Measurements from ENCODE around the gene REEP2.
"Not testable (repeated sequence)": the region's sequence is repeated elsewhere in the genome, so short reads cannot be mapped to it uniquely, and the experiment has no call there.

The REEP2 gene

DNA sequence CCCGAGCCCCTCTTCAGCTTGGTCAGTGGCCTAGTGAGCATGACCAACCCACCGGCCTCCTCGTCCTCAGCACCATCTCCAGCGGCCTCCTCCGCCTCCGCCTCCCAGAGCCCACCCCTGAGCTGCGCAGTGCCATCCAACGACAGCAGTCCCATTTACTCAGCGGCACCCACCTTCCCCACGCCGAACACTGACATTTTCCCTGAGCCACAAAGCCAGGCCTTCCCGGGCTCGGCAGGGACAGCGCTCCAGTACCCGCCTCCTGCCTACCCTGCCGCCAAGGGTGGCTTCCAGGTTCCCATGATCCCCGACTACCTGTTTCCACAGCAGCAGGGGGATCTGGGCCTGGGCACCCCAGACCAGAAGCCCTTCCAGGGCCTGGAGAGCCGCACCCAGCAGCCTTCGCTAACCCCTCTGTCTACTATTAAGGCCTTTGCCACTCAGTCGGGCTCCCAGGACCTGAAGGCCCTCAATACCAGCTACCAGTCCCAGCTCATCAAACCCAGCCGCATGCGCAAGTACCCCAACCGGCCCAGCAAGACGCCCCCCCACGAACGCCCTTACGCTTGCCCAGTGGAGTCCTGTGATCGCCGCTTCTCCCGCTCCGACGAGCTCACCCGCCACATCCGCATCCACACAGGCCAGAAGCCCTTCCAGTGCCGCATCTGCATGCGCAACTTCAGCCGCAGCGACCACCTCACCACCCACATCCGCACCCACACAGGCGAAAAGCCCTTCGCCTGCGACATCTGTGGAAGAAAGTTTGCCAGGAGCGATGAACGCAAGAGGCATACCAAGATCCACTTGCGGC is 28.2 kb downstream of the REEP2 start:
- H3K4me3 Mint-ChIP-seq, result peak overlapping the region; percentile 85
- no peaks in the 10 kb centered on the region for H3K9me3 Mint-ChIP-seq
- no peaks in the 10 kb centered on the region for H3K27me3 Mint-ChIP-seq
- peak overlapping the region; percentile 86 for H3K27ac Mint-ChIP-seq
- H3K36me3 Mint-ChIP-seq (ENCODE audit: low read depth), result peaks cover 33% of the 10 kb centered on the region
- DNase-seq, result no peak
- H3K4me1 Mint-ChIP-seq (ENCODE audit: low read depth), result peaks cover 30% of the 10 kb centered on the region

DNA sequence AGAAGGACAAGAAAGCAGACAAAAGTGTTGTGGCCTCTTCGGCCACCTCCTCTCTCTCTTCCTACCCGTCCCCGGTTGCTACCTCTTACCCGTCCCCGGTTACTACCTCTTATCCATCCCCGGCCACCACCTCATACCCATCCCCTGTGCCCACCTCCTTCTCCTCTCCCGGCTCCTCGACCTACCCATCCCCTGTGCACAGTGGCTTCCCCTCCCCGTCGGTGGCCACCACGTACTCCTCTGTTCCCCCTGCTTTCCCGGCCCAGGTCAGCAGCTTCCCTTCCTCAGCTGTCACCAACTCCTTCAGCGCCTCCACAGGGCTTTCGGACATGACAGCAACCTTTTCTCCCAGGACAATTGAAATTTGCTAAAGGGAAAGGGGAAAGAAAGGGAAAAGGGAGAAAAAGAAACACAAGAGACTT is 28.9 kb downstream of the REEP2 start:
- Mint-ChIP-seq H3K27me3 (no peaks in the 10 kb centered on the region), H3K4me1 (ENCODE audit: low read depth) (peaks cover 30% of the 10 kb centered on the region), H3K9me3 (no peaks in the 10 kb centered on the region), H3K4me3 (peak overlapping the region; percentile 85), H3K36me3 (ENCODE audit: low read depth) (peaks cover 33% of the 10 kb centered on the region), H3K27ac (peak overlapping the region; percentile 86)
- DNase-seq, result no peak

DNA sequence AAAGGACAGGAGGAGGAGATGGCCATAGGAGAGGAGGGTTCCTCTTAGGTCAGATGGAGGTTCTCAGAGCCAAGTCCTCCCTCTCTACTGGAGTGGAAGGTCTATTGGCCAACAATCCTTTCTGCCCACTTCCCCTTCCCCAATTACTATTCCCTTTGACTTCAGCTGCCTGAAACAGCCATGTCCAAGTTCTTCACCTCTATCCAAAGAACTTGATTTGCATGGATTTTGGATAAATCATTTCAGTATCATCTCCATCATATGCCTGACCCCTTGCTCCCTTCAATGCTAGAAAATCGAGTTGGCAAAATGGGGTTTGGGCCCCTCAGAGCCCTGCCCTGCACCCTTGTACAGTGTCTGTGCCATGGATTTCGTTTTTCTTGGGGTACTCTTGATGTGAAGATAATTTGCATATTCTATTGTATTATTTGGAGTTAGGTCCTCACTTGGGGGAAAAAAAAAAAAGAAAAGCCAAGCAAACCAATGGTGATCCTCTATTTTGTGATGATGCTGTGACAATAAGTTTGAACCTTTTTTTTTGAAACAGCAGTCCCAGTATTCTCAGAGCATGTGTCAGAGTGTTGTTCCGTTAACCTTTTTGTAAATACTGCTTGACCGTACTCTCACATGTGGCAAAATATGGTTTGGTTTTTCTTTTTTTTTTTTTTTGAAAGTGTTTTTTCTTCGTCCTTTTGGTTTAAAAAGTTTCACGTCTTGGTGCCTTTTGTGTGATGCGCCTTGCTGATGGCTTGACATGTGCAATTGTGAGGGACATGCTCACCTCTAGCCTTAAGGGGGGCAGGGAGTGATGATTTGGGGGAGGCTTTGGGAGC is 29.5 kb downstream of the REEP2 start:
- Mint-ChIP-seq H3K4me3 (peak overlapping the region; percentile 85), H3K4me1 (ENCODE audit: low read depth) (peaks cover 29% of the 10 kb centered on the region), H3K9me3 (no peaks in the 10 kb centered on the region), H3K27ac (peak overlapping the region; percentile 86), H3K27me3 (no peaks in the 10 kb centered on the region), H3K36me3 (ENCODE audit: low read depth) (peaks cover 33% of the 10 kb centered on the region)
- DNase-seq, result no peak

DNA sequence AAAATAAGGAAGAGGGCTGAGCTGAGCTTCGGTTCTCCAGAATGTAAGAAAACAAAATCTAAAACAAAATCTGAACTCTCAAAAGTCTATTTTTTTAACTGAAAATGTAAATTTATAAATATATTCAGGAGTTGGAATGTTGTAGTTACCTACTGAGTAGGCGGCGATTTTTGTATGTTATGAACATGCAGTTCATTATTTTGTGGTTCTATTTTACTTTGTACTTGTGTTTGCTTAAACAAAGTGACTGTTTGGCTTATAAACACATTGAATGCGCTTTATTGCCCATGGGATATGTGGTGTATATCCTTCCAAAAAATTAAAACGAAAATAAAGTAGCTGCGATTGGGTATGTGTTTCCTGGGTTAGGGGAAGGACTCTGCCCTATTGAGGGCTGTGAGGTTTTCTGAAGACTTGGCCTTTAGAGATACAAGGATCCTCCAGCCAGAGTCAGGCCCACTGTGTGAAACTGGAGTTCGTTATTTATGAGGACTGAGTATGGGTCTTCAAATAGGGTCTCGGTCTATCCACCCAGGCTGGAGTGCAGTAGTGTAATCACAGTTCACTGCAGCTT is 30.2 kb downstream of the REEP2 start:
- peaks cover 25% of the 10 kb centered on the region for H3K4me1 Mint-ChIP-seq (ENCODE audit: low read depth)
- H3K4me3 Mint-ChIP-seq, result peak overlapping the region; percentile 49
- H3K27me3 Mint-ChIP-seq, result no peaks in the 10 kb centered on the region
- H3K27ac Mint-ChIP-seq, result peak overlapping the region; percentile 53
- DNase-seq, result no peak
- H3K36me3 Mint-ChIP-seq (ENCODE audit: low read depth), result peaks cover 33% of the 10 kb centered on the region
- H3K9me3 Mint-ChIP-seq, result no peaks in the 10 kb centered on the region

DNA sequence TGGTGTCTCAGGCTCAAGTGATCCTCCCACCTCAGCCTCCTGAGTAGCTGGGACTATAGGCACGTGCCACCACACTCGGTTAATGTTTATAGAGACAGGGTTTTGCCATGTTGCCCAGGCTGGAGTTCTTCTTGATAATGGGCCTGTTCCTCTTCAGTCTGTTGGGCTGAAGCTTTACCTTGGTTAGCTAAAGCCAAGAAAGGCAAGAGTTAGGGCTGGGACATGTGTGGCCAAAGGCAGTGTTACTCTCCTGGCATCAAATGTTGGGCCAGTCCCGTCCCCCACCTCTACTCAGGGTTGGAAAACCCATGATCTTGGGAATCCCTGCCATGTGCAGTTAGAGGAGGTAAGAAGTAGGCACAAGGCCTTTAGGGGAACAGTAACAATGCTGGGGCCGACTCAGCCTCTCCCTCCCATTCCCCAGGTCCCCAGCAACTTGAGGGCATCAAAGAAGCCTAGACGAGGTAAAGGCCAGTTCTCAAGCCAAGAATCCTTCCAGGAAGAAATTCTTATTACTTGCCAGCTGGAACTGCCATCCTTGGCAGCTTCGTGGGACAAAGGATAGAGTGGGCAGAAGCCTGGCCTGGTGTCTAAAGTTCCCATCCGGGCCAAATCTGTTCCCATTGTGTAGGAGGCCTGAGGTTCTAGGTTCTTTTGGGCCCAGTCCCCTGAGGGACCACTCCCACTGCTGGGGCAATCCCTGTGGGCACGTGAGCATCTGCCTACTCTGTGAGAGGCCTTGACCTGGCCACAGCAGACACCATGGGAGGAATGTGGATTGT is 30.9 kb downstream of the REEP2 start:
- Mint-ChIP-seq H3K4me1 (ENCODE audit: low read depth) (peaks cover 25% of the 10 kb centered on the region), H3K36me3 (ENCODE audit: low read depth) (peaks cover 33% of the 10 kb centered on the region), H3K4me3 (no peak overlapping the region), H3K27ac (no peak overlapping the region), H3K27me3 (no peaks in the 10 kb centered on the region), H3K9me3 (no peaks in the 10 kb centered on the region)
- DNase-seq, result no peak

DNA sequence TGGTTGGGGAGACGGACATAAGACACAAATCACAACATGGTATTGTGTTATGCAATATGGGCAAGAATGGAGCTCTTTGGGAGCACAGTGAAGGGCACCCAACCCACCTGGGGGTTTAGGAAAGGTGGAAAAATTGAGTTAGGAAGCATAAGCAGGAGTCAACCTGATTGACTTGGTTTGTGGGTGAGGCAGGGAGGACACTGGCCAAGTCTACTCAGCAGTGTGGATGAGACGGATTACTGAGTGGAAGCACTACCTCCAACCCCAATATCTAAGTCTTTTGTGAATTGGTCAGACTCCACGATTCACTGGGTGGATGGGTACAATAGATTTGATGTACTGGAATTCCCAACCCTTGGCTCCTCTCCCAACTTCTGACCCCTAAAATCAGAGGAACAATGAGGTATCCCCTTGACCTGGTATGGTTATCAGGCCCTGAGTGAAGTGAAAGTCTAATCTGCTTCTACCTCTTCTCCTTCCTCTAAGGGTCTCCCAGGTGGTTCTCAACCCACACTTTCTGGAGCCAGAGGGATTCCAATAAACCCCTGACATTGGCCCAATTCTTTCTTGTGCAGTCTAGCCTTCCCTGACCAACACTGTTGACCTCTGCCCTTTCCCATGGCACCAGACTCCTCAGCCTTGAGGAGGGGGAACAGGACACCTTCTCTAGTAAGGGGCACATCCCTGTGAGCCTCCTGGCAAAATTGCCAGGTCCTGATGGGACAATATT is 31.6 kb downstream of the REEP2 start:
- no peaks in the 10 kb centered on the region for H3K27me3 Mint-ChIP-seq
- no peaks in the 10 kb centered on the region for H3K9me3 Mint-ChIP-seq
- no peak overlapping the region for H3K27ac Mint-ChIP-seq
- H3K4me3 Mint-ChIP-seq, result no peak overlapping the region
- no peak for DNase-seq
- H3K36me3 Mint-ChIP-seq (ENCODE audit: low read depth), result peaks cover 33% of the 10 kb centered on the region
- peaks cover 25% of the 10 kb centered on the region for H3K4me1 Mint-ChIP-seq (ENCODE audit: low read depth)

DNA sequence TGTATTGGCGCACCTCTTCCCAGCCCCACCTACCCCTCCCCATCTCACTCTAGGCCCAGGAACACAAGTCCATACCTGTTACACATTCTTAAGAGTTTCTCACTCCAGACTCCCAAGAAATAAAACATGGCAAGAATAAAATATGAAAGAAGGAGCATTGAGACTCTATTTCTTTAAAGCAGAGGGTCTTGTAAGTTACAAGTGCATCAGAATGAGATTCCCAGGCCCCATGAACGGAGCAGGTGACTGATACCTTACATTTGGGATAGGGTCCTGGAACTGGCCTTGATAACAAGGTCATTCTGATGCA is 32.1 kb downstream of the REEP2 start:
- no peak overlapping the region for H3K4me3 Mint-ChIP-seq
- H3K4me1 Mint-ChIP-seq (ENCODE audit: low read depth), result peaks cover 25% of the 10 kb centered on the region
- no peak for DNase-seq
- H3K27me3 Mint-ChIP-seq, result no peaks in the 10 kb centered on the region
- H3K36me3 Mint-ChIP-seq (ENCODE audit: low read depth), result peaks cover 30% of the 10 kb centered on the region
- no peak overlapping the region for H3K27ac Mint-ChIP-seq
- H3K9me3 Mint-ChIP-seq, result no peaks in the 10 kb centered on the region

DNA sequence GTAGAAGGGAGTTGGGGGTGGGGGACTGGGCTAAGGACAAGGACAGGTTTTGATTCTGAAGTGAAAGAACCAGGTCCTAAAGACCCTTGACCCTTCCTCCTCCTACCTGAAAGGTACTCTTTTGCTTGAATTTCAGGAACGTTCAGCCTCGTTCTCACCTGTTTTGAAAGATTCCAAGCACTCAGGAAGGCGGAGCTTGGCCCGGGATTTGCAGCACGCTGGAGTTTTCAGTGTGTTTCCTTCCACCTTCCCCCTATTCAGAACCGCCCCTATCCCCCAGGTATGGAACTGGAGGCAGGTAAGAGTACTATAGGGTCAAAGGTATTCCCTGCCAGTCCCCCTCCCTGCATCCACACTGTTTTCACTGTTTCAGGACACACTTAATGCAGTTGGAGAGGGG is 33.5 kb downstream of the REEP2 start:
- Mint-ChIP-seq H3K4me1 (ENCODE audit: low read depth) (peaks cover 19% of the 10 kb centered on the region), H3K27ac (no peak overlapping the region), H3K9me3 (no peaks in the 10 kb centered on the region), H3K27me3 (no peaks in the 10 kb centered on the region), H3K36me3 (ENCODE audit: low read depth) (peaks cover 17% of the 10 kb centered on the region), H3K4me3 (no peak overlapping the region)
- DNase-seq, result no peak

DNA sequence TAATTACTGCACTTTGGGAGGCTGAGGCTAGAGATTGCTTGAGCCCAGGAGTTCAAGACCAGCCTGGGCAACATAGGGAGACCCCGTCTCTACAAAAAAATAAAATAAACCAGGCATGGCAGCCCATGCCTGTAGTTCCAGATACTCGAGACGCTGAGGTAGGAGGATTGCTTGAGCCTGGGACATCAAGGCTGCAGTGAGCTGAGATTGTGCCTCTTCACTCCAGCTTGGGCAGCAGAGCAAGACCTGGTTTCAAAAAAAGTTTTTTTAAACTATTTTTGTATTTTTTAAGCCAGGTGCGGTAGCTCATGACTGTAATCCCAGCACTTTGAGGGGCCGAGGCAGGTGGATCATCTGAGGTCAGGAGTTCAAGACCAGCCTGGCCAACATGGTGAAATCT is 34.3 kb downstream of the REEP2 start:
- not testable (repeated sequence) for H3K36me3 Mint-ChIP-seq (ENCODE audit: low read depth); H3K27me3 Mint-ChIP-seq; H3K4me3 Mint-ChIP-seq; DNase-seq; H3K27ac Mint-ChIP-seq; H3K9me3 Mint-ChIP-seq
- H3K4me1 Mint-ChIP-seq (ENCODE audit: low read depth), result peaks cover 11% of the 10 kb centered on the region

DNA sequence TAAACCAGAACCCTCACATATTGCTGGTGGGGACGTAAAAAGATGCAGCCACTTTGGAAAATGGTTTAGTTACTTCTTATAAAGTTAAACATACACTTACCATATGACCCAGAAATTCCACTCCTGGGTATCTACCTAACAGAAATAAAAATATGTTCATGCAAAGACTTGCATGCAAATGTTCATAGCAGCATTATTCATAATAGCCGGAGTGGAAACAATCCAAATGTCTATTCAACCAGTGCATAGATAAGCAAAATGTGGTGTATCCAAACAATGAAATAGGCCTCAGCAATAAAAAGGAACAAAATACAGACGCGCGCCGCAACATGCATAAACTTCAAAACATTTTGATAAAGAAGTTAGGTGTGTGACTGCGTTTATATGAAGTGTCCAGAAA is 38.1 kb downstream of the REEP2 start:
- peaks cover 5% of the 10 kb centered on the region for H3K4me1 Mint-ChIP-seq (ENCODE audit: low read depth)
- H3K9me3 Mint-ChIP-seq, result no peaks in the 10 kb centered on the region
- no peaks in the 10 kb centered on the region for H3K27me3 Mint-ChIP-seq
- no peak overlapping the region for H3K27ac Mint-ChIP-seq
- H3K36me3 Mint-ChIP-seq (ENCODE audit: low read depth), result no peaks in the 10 kb centered on the region
- no peak overlapping the region for H3K4me3 Mint-ChIP-seq
- DNase-seq, result no peak

DNA sequence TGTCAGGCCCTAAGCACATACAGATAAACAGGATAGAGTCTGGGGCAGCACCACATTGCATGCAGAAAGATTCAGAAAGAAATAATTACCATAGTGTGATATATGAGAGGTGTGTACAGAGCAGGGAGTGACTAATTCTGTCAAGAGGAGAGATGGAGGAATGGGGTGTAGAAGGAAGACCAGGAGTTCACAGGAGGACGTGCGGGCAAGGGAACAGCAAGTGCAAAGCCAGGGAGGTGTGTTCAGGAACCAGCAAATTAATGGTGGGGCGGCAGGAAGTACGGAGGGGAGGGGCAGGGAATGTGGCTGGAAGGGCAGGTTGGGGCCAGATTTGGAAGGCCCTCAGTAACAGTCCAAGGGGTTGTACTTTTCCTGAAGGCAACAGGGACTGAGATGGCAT is 43.8 kb downstream of the REEP2 start:
- Mint-ChIP-seq H3K27me3 (no peaks in the 10 kb centered on the region), H3K27ac (no peak overlapping the region), H3K4me1 (ENCODE audit: low read depth) (no peaks in the 10 kb centered on the region), H3K4me3 (no peak overlapping the region), H3K9me3 (no peaks in the 10 kb centered on the region), H3K36me3 (ENCODE audit: low read depth) (no peaks in the 10 kb centered on the region)
- DNase-seq, result no peak

DNA sequence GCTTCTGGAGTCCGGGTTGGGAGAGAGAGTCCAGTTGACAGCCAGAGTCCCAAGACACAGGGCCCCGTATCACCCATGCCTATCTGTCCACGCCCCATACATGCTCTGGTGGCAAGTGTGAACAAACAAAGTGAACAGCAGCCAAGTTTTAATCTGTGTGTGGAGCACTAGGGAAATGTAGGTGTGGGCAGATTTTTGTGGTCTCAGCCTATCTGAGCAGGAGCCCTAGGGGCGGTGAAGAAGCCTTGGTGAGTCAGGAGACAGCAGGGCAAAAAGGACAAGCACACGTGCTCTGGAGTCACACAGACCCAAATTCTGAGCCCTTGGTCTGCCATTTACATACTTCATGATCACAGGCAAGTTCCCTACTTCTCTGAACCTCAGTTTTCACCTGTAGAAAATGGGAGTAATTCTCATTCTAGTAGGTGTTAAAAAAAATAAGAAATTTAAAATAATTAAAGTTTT is 49.7 kb downstream of the REEP2 start:
- no peak overlapping the region for H3K27ac Mint-ChIP-seq
- H3K4me3 Mint-ChIP-seq, result no peak overlapping the region
- H3K27me3 Mint-ChIP-seq, result peaks cover 30% of the 10 kb centered on the region
- DNase-seq, result no peak
- peaks cover 17% of the 10 kb centered on the region for H3K4me1 Mint-ChIP-seq (ENCODE audit: low read depth)
- no peaks in the 10 kb centered on the region for H3K36me3 Mint-ChIP-seq (ENCODE audit: low read depth)
- no peaks in the 10 kb centered on the region for H3K9me3 Mint-ChIP-seq

DNA sequence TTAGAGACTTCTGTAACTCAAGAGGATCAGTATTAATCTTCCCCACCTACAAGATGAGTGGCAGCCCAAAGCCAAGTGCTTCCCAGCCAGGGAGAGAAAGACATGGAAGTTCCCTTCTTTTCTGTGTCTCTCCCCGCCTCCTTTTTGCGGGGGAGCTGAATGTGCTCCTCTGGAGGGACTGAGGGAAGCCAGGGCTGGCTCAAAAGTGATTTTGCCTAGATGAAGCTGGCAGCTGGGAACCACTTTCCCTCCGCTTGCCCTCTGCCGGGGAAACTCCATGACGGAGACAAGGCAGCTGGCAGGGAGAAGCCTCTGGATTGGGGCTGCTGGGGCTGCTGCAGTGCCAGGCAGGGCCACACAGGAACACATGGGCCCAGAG is 50.8 kb downstream of the REEP2 start:
- DNase-seq, result no peak
- H3K27me3 Mint-ChIP-seq, result peaks cover 30% of the 10 kb centered on the region
- H3K27ac Mint-ChIP-seq, result no peak overlapping the region
- H3K36me3 Mint-ChIP-seq (ENCODE audit: low read depth), result no peaks in the 10 kb centered on the region
- no peaks in the 10 kb centered on the region for H3K9me3 Mint-ChIP-seq
- no peak overlapping the region for H3K4me3 Mint-ChIP-seq
- H3K4me1 Mint-ChIP-seq (ENCODE audit: low read depth), result peaks cover 17% of the 10 kb centered on the region
